H54 (cell line): Measurements from ENCODE around the gene TENT5A.

Experiments
- DNase-seq: peaks from one replicate; pipeline ENCODE4 v3.0.0; 2011; ENCODE audit warnings: low spot score, mixed read lengths; ENCODE audit not compliant: insufficient read length
- FAIRE-seq: peaks from 3 replicates; lab custom pipeline; 2011; peaks lifted over from hg19 to GRCh38; lab: Jason Lieb, UNC
- POLR2A ChIP-seq: IDR thresholded peaks from 2 replicates; pipeline ENCODE4 v1.6.1; 2011; ENCODE audit warnings: low read depth, mild to moderate bottlenecking, low read length

Gene TENT5A

GRCh38 chr6:81764531-81764930, 12.1 kb upstream of the TENT5A start:
- DNase-seq, result no peak
- FAIRE-seq, result no peak
- TF ChIP-seq POLR2A, result no peak

- no peak for TF ChIP-seq POLR2A
- FAIRE-seq, result no peak
- no peak for DNase-seq
These were observed 11.5 kb upstream of the TENT5A start for GRCh38 chr6:81763968-81764367.

GRCh38 chr6:81763051-81763450, 10.6 kb upstream of the TENT5A start:
- no peak for TF ChIP-seq POLR2A
- DNase-seq (no peak), FAIRE-seq (no peak)

- DNase-seq (no peak), FAIRE-seq (no peak)
- TF ChIP-seq POLR2A, result no peak
These were observed 10.1 kb upstream of the TENT5A start for GRCh38 chr6:81762606-81763005.

- TF ChIP-seq POLR2A, result no peak
- FAIRE-seq (no peak), DNase-seq (no peak)
These were observed 9.7 kb upstream of the TENT5A start for GRCh38 chr6:81762132-81762531.

- TF ChIP-seq POLR2A, result no peak
- FAIRE-seq (no peak), DNase-seq (no peak)
These were observed 8.7 kb upstream of the TENT5A start for GRCh38 chr6:81761197-81761596.

- FAIRE-seq, result no peak
- no peak for DNase-seq
- TF ChIP-seq POLR2A, result no peak
These were observed 7.3 kb upstream of the TENT5A start for GRCh38 chr6:81759782-81760181.

- FAIRE-seq, result no peak
- DNase-seq, result no peak
- no peak for TF ChIP-seq POLR2A
These were observed 5.7 kb upstream of the TENT5A start for GRCh38 chr6:81758221-81758620.

GRCh38 chr6:81756690-81757089, 4.2 kb upstream of the TENT5A start:
- no peak for TF ChIP-seq POLR2A
- no peak for DNase-seq
- FAIRE-seq, result no peak

GRCh38 chr6:81755551-81755950, 3.1 kb upstream of the TENT5A start:
- TF ChIP-seq POLR2A, result no peak
- DNase-seq (no peak), FAIRE-seq (no peak)

GRCh38 chr6:81754906-81755305, 2.4 kb upstream of the TENT5A start:
- no peak for TF ChIP-seq POLR2A
- FAIRE-seq (no peak), DNase-seq (no peak)

- FAIRE-seq (no peak), DNase-seq (peak; percentile 11)
- TF ChIP-seq POLR2A, result no peak
These were observed 1.5 kb upstream of the TENT5A start for GRCh38 chr6:81753711-81754577.

GRCh38 chr6:81752921-81753710, 635 bp upstream of the TENT5A start:
- DNase-seq (peak; percentile 82), FAIRE-seq (no peak)
- TF ChIP-seq POLR2A, result peak; percentile 65

GRCh38 chr6:81751388-81752083, 945 bp downstream of the TENT5A start:
- DNase-seq, result peak; percentile 15
- TF ChIP-seq POLR2A, result 0 out of 2 replicates have a peak, but pooled peaks have one; percentile 27

More at GRCh38 chr6:81751388-81752083, 945 bp downstream of the TENT5A start:
- no peak for FAIRE-seq
